ENCODE data around the gene MAPK10.

- TF ChIP-seq POLR2A (IDR thresholded peaks at IDR 0.05; ENCODE audit: low read depth, low read length) (no peak), TAF1 (IDR thresholded peaks at IDR 0.05; ENCODE audit: borderline replicate concordance, low read depth, low read length) (no peak)
Measured at GRCh38 chr4:86098691-86099090, 261.2 kb downstream of the MAPK10 start.

Measured in GM12892 (cell line).